Adrenal gland (tissue), 12 donors: ENCODE results near the gene FAM149B1. TPM values are rescaled to one million over a fixed set of nuclear protein-coding genes. Genes with fewer than 3 reads are reported as not detected.

Experiments used
- DNase-seq, 7 donors: peaks; one replicate each; pipeline ENCODE4 v3.0.0-alpha.2; 2019 to 2020
- H3K27ac ChIP-seq, 5 donors: fragments of 200-600 bp; sonication (generic) in 4 of 5; 1 replicate in 3 of 5; 2 replicates in 2 of 5; pipeline versions ENCODE4 v1.5.1 to v1.8.0; 2016 to 2020; ENCODE audit warnings: mild to moderate bottlenecking in 1 of 5
- H3K27me3 ChIP-seq: fragments of 200-600 bp; 2 replicates; pipeline ENCODE4 v1.8.0; 2021
- H3K36me3 ChIP-seq, 2 donors: fragments of 200-600 bp; replicated peaks in 1 of 2; 1 replicate in 1 of 2; 2 replicates in 1 of 2; pipeline versions ENCODE4 v1.5.1 to v1.8.0; 2018 to 2022
- H3K4me1 ChIP-seq, 2 donors: fragments of 200-600 bp; replicated peaks in 1 of 2; 1 replicate in 1 of 2; 2 replicates in 1 of 2; pipeline versions ENCODE4 v1.5.1 to v1.8.0; 2018 to 2021
- H3K4me3 ChIP-seq, 4 donors: fragments of 200-600 bp; sonication (generic) in 3 of 4; one replicate each; pipeline ENCODE4 v1.5.1; 2016 to 2018
- H3K9me3 ChIP-seq, 3 donors: fragments of 200-600 bp; sonication (generic) in 1 of 3; replicated peaks in 1 of 3; 1 replicate in 2 of 3; 2 replicates in 1 of 3; pipeline versions ENCODE4 v1.5.1 to v1.8.0; 2016 to 2021
- CTCF ChIP-seq, 6 experiments: fragments of 450-650 bp in 4 of 6; fragments of 200-600 bp in 2 of 6; sonication (generic) in 1 of 6; IDR thresholded peaks; 1 replicate in 5 of 6; 2 replicates in 1 of 6; pipeline versions ENCODE4 v1.5.1 to v1.8.0; 2016 to 2021; ENCODE audit warnings: antibody characterized with exemption in 6 of 6, mild to moderate bottlenecking in 2 of 6, moderate library complexity in 1 of 6
- POLR2A ChIP-seq, 2 donors: fragments of 450-650 bp; IDR thresholded peaks; one replicate each; pipeline ENCODE4 v1.6.1; 2017; ENCODE audit warnings: antibody characterized with exemption in 2 of 2, mild to moderate bottlenecking in 2 of 2, moderate library complexity in 1 of 2
- WGBS, 4 donors: extraction: QIAGEN DNeasy Blood & Tissue Kit in 2 of 4; methylation state at CpG; one replicate each; pipeline versions ENCODE4 v1.1.5 to v1.1.7; 2013 to 2017; 5-methylcytosine and 5-hydroxymethylcytosine counted together
- intact Hi-C, 2 donors: fragments of 100-400 bp; cut with DNase I; formaldehyde crosslinking; loops; one replicate each; pipeline versions ENCODE4 v1.14.1 to v1.15.0; 2022 to 2023
- polyA plus RNA-seq, 3 donors: library from polyadenylated mRNA; stranded (reverse); fragments of 200-250 nt in 2 of 3; fragments of 350-450 nt in 1 of 3; fragmentation: Illumina TruSeq in 1 of 3; extraction: RNeasy Lipid Tissue Mini Kit (QIAGEN cat#74804) in 1 of 3; gene quantifications; one replicate each; pipeline ENCODE4 v1.2.3, GENCODE V29; 2013 to 2014
- total RNA-seq, 9 donors: library from RNA; depleted of rRNA in 4 of 9; stranded (reverse); fragments of >200 nt in 4 of 9; fragments of 120-200 nt in 1 of 9; fragmentation: NEBNext Ultra II Directional in 1 of 9; extraction: Animal tissue kit (Norgen Biotek cat#: 25700) in 1 of 9; gene quantifications; one replicate each; pipeline versions ENCODE4 v1.1.0 to v1.2.4, GENCODE V29; 2013 to 2023
- donor health status: healthy with polysubstance abuse.
- donor health status: Bipolar disorder and iron deficiency.
- donor health status: DM: yes; HTN: yes; CAD: no.
- donor health status: DM: no; HTN: no; CAD: no.
- donor health status: DM: no; HTN: no; CAD: no.
- donor health status: DM: yes; HTN: yes; CAD: no.

Gene FAM149B1
- total and polyA plus RNA-seq, 12 donors = 10.9 to 36.7 (median 20.1) TPM

GRCh38 chr10:73233883-73234282 lies 66.0 kb downstream of the FAM149B1 start:
- TF ChIP-seq CTCF (IDR thresholded peaks at IDR 0.05) (no peak), POLR2A (IDR thresholded peaks at IDR 0.05) (no peak)
- Histone ChIP-seq H3K4me1 (no peaks in the 10 kb centered on the region), H3K27me3 (no peaks in the 10 kb centered on the region), H3K9me3 (no peaks in the 10 kb centered on the region), H3K4me3 (no peak overlapping the region), H3K36me3 (peaks cover 0 to 16% of the 10 kb centered on the region in 2 donors), H3K27ac (no peak overlapping the region)
- intact Hi-C loops = no loop called here
- no peak for DNase-seq
- WGBS, 4 donors = 81 to 96% (median 88%) methylated on average over 2 of the region's 2 CpGs

- 84 to 93% (median 91%) methylated on average over 7 of the region's 7 CpGs for WGBS, 4 donors
Observed at GRCh38 chr10:73234695-73235094, 66.8 kb downstream of the FAM149B1 start.

GRCh38 chr10:73238990-73239566 lies 71.2 kb downstream of the FAM149B1 start:
- Histone ChIP-seq H3K9me3 (no peaks in the 10 kb centered on the region), H3K4me3 (no peak overlapping the region), H3K4me1 (no peaks in the 10 kb centered on the region), H3K27me3 (no peaks in the 10 kb centered on the region), H3K36me3 (peaks cover 0 to 57% of the 10 kb centered on the region in 2 donors), H3K27ac (no peak overlapping the region)
- TF ChIP-seq CTCF (IDR thresholded peaks at IDR 0.05) = no peak
- intact Hi-C loops = no loop called here
- DNase-seq = no peak
- WGBS, 4 donors = 90 to 95% (median 93%) methylated on average over 5 of the region's 5 CpGs

More at GRCh38 chr10:73234695-73235094, 66.8 kb downstream of the FAM149B1 start:
- Histone ChIP-seq H3K27ac (no peak overlapping the region), H3K9me3 (no peaks in the 10 kb centered on the region), H3K36me3 (peaks cover 0 to 20% of the 10 kb centered on the region in 2 donors), H3K27me3 (no peaks in the 10 kb centered on the region), H3K4me1 (no peaks in the 10 kb centered on the region), H3K4me3 (no peak overlapping the region)
- DNase-seq = no peak
- intact Hi-C loops = no loop called here
- TF ChIP-seq CTCF (IDR thresholded peaks at IDR 0.05) (no peak), POLR2A (IDR thresholded peaks at IDR 0.05) (no peak)

- Histone ChIP-seq H3K4me3 (no peak overlapping the region), H3K4me1 (no peaks in the 10 kb centered on the region), H3K36me3 (peaks cover 0 to 52% of the 10 kb centered on the region in 2 donors), H3K27me3 (no peaks in the 10 kb centered on the region), H3K9me3 (no peaks in the 10 kb centered on the region), H3K27ac (no peak overlapping the region)
- 93 to 100% (median 96%) methylated on average over 2 of the region's 2 CpGs for WGBS, 4 donors
- TF ChIP-seq CTCF (IDR thresholded peaks at IDR 0.05) = no peak
- DNase-seq = no peak
- intact Hi-C loops = no loop called here
Observed at GRCh38 chr10:73239908-73240307, 72.0 kb downstream of the FAM149B1 start.
